A549 treated with CORT108297 at 1 μM for 4 hours (cell line): ENCODE measurements around the gene MNS1. TPM values are rescaled to one million over a fixed set of nuclear protein-coding genes. Genes with fewer than 3 reads are reported as not detected.

Experiments
- total RNA-seq: library from RNA; stranded (reverse); fragments of 200-300 nt; extraction: Qiagen RNA extraction; gene quantifications from 5 replicates; pipeline ENCODE4 v1.2.3, GENCODE V29; 2022

MNS1 gene
- 2.2 to 4.3 TPM (median 3.2 TPM) in 5 replicates for total RNA-seq

GRCh38 chr15:56464893-56465520 is at the start of gene MNS1:
Gene MNS1, minus strand, starts transcription at chr15:56465137. Its CDS starts 165 bp downstream, at chr15:56464972.

Other genes starting within 250 kb of the MNS1 start
- gene RFX7, start 221.3 kb downstream of the MNS1 start, total RNA-seq = 8.9 to 13.9 TPM (median 12.3 TPM) in 5 replicates
- gene TEX9, start 99.7 kb downstream of the MNS1 start, total RNA-seq = 3.8 to 5.0 TPM (median 4.6 TPM) in 5 replicates